Neural cell (in vitro differentiated cells): Measurements from ENCODE around the gene AKR1C4. TPM values are rescaled to one million over a fixed set of nuclear protein-coding genes. Genes with fewer than 3 reads are reported as not detected.
"Not testable (repeated sequence)": the region's sequence is repeated elsewhere in the genome, so short reads cannot be mapped to it uniquely, and the experiment has no call there.

Experiments used
- H2AFZ ChIP-seq: fragments of 200-600, 300-800 bp; sonication (generic), shearing (Covaris generic); 2 replicates; pipeline ENCODE4 v1.6.0; 2014; ENCODE audit warnings: low read depth, mild to moderate bottlenecking, antibody characterized with exemption, low read length, moderate library complexity
- H3F3A ChIP-seq: fragments of 200-600 bp; shearing (Covaris generic); 2 replicates; pipeline ENCODE4 v1.6.1; 2016; ENCODE audit warnings: mild to moderate bottlenecking, moderate library complexity, mixed read lengths, antibody characterized with exemption, low read length; ENCODE audit not compliant: insufficient read depth, poor library complexity, severe bottlenecking
- H3K27ac ChIP-seq: fragments of 200-600, 300-800 bp; sonication (generic), shearing (Covaris generic); 2 replicates; pipeline ENCODE4 v1.5.1; 2014; ENCODE audit warnings: mild to moderate bottlenecking, low read length, moderate library complexity
- H3K27me3 ChIP-seq: fragments of 300-800, 200-600 bp; sonication (generic), shearing (Covaris generic); 2 replicates; pipeline ENCODE4 v1.6.0; 2014; ENCODE audit warnings: mild to moderate bottlenecking, low read depth, low read length, moderate library complexity; ENCODE audit not compliant: insufficient read depth
- H3K36me3 ChIP-seq: fragments of 300-800, 200-600 bp; sonication (generic), shearing (Covaris generic); 2 replicates; pipeline ENCODE4 v1.5.1; 2014; ENCODE audit warnings: mild to moderate bottlenecking, antibody characterized with exemption, low read length, moderate library complexity; ENCODE audit not compliant: insufficient read depth
- H3K4me2 ChIP-seq: fragments of 300-800, 200-600 bp; sonication (generic), shearing (Covaris generic); 2 replicates; pipeline ENCODE4 v1.6.0; 2014; ENCODE audit warnings: mild to moderate bottlenecking, low read length
- H3K4me3 ChIP-seq: fragments of 300-800, 200-600 bp; sonication (generic), shearing (Covaris generic); 2 replicates; pipeline ENCODE4 v1.5.1; 2014; ENCODE audit warnings: mild to moderate bottlenecking, low read length, moderate library complexity
- H3K79me2 ChIP-seq: fragments of 200-600 bp; shearing (Covaris generic); replicated peaks from 2 replicates; pipeline ENCODE4 v1.6.0; 2014; ENCODE audit warnings: mild to moderate bottlenecking, low read length, moderate library complexity; ENCODE audit not compliant: insufficient read depth
- H3K9ac ChIP-seq: fragments of 300-800, 200-600 bp; sonication (generic), shearing (Covaris generic); 2 replicates; pipeline ENCODE4 v1.6.1; 2016; ENCODE audit warnings: mild to moderate bottlenecking, low read length, mixed read lengths
- H3K9me2 ChIP-seq: fragments of 200-600 bp; shearing (Covaris generic); 2 replicates; pipeline ENCODE4 v1.6.1; 2016; ENCODE audit warnings: mild to moderate bottlenecking, low read length, mixed read lengths; ENCODE audit not compliant: insufficient read depth
- H3K9me3 ChIP-seq: fragments of 200-600, 300-800 bp; sonication (generic), shearing (Covaris generic); 2 replicates; pipeline ENCODE4 v1.6.1; 2016; ENCODE audit warnings: mild to moderate bottlenecking, mixed run types, low read length, moderate library complexity, mixed read lengths
- H4K20me1 ChIP-seq: fragments of 200-600 bp; shearing (Covaris generic); 2 replicates; pipeline ENCODE4 v1.6.1; 2016; ENCODE audit warnings: mild to moderate bottlenecking, mixed run types; ENCODE audit not compliant: insufficient read depth
- CTCF ChIP-seq: fragments of 450-650 bp; IDR thresholded peaks from 2 replicates; pipeline ENCODE4 v1.5.1; 2014; ENCODE audit warnings: antibody characterized with exemption, mild to moderate bottlenecking, moderate library complexity; ENCODE audit not compliant: poor library complexity, severe bottlenecking
- EP300 ChIP-seq: fragments of 450-650 bp; conservative IDR thresholded peaks from 2 replicates; pipeline ENCODE4 v1.6.1; 2014; ENCODE audit warnings: antibody characterized with exemption, mild to moderate bottlenecking, moderate library complexity; ENCODE audit not compliant: poor library complexity, severe bottlenecking
- EZH2 ChIP-seq: fragments of 200-600, 300-800 bp; shearing (Covaris generic), sonication (generic); IDR thresholded peaks from 2 replicates; pipeline ENCODE4 v1.6.1; 2014; ENCODE audit warnings: antibody characterized with exemption, low read length, borderline replicate concordance, mild to moderate bottlenecking; ENCODE audit not compliant: insufficient read depth, poor library complexity, severe bottlenecking
- MXI1 ChIP-seq: fragments of 450-650 bp; conservative IDR thresholded peaks from 2 replicates; pipeline ENCODE4 v1.6.1; 2014; ENCODE audit warnings: antibody characterized with exemption, mild to moderate bottlenecking; ENCODE audit not compliant: poor library complexity, severe bottlenecking
- POLR2AphosphoS5 ChIP-seq: IDR thresholded peaks from 2 replicates; pipeline ENCODE4 v1.6.1; 2012
- RAD21 ChIP-seq: fragments of 450-650 bp; conservative IDR thresholded peaks from 2 replicates; pipeline ENCODE4 v1.6.1; 2014; ENCODE audit warnings: antibody characterized with exemption, mild to moderate bottlenecking, moderate library complexity
- REST ChIP-seq: IDR thresholded peaks from 2 replicates; pipeline ENCODE4 v1.6.1; 2012; ENCODE audit warnings: borderline replicate concordance
- SMC3 ChIP-seq: fragments of 450-650 bp; conservative IDR thresholded peaks from 2 replicates; pipeline ENCODE4 v1.6.1; 2014; ENCODE audit warnings: antibody characterized with exemption, mild to moderate bottlenecking, moderate library complexity; ENCODE audit not compliant: poor library complexity
- TAF1 ChIP-seq: IDR thresholded peaks from 2 replicates; pipeline ENCODE4 v1.6.1; 2012; ENCODE audit warnings: low read depth
- polyA plus RNA-seq: library from polyadenylated mRNA; depleted of rRNA; stranded (reverse); fragments of >200 nt; gene quantifications from 2 replicates; pipeline ENCODE4 v1.2.3, GENCODE V29; 2014

The AKR1C4 gene
- polyA plus RNA-seq, 1 donor from 2014 or later, result not detected

GRCh38 chr10:5165738-5166137 is 30.9 kb upstream of the AKR1C4 start:
- Histone ChIP-seq H3K4me2 (no peak overlapping the region), H2AFZ (no peak overlapping the region), H3K9me2 (no peaks in the 10 kb centered on the region), H3K27me3 (no peaks in the 10 kb centered on the region), H3K9ac (no peak overlapping the region), H4K20me1 (no peaks in the 10 kb centered on the region), H3K36me3 (no peaks in the 10 kb centered on the region), H3K9me3 (peaks cover 6% of the 10 kb centered on the region), H3K27ac (no peak overlapping the region), H3F3A (no peaks in the 10 kb centered on the region), H3K4me3 (no peak overlapping the region), H3K79me2 (no peaks in the 10 kb centered on the region)
- no peak for TF ChIP-seq MXI1
- TF ChIP-seq EP300, result no peak
- TF ChIP-seq REST, result no peak
- TF ChIP-seq CTCF, result no peak
- no peak for TF ChIP-seq TAF1
- TF ChIP-seq EZH2, result no peak
- TF ChIP-seq POLR2AphosphoS5, result no peak
- no peak for TF ChIP-seq RAD21
- no peak for TF ChIP-seq SMC3

GRCh38 chr10:5168897-5169420 is 27.7 kb upstream of the AKR1C4 start:
- no peak overlapping the region for H3K4me3 ChIP-seq
- no peaks in the 10 kb centered on the region for H3F3A ChIP-seq
- no peaks in the 10 kb centered on the region for H3K9me2 ChIP-seq
- H3K27ac ChIP-seq, result no peak overlapping the region
- no peaks in the 10 kb centered on the region for H4K20me1 ChIP-seq
- peaks cover 6% of the 10 kb centered on the region for H3K9me3 ChIP-seq
- no peaks in the 10 kb centered on the region for H3K36me3 ChIP-seq
- no peak overlapping the region for H3K4me2 ChIP-seq
- TF ChIP-seq SMC3, result no peak
- no peak overlapping the region for H3K9ac ChIP-seq
- H3K27me3 ChIP-seq, result no peaks in the 10 kb centered on the region
- H3K79me2 ChIP-seq, result no peaks in the 10 kb centered on the region
- no peak overlapping the region for H2AFZ ChIP-seq

- not testable (repeated sequence) for H4K20me1 ChIP-seq, H3F3A ChIP-seq, H3K4me3 ChIP-seq, H3K9me2 ChIP-seq, H3K27ac ChIP-seq, H3K36me3 ChIP-seq, H3K9ac ChIP-seq, H2AFZ ChIP-seq, H3K9me3 ChIP-seq, H3K27me3 ChIP-seq, H3K79me2 ChIP-seq, H3K4me2 ChIP-seq
Observed at GRCh38 chr10:5175581-5175980, 21.1 kb upstream of the AKR1C4 start.

GRCh38 chr10:5180503-5180902 is 16.1 kb upstream of the AKR1C4 start:
- H3K9me2 ChIP-seq, H4K20me1 ChIP-seq, H3K27me3 ChIP-seq, H2AFZ ChIP-seq, H3K4me3 ChIP-seq, H3K27ac ChIP-seq, H3K36me3 ChIP-seq, H3K9ac ChIP-seq, H3K79me2 ChIP-seq, H3F3A ChIP-seq, H3K4me2 ChIP-seq, H3K9me3 ChIP-seq: not testable (repeated sequence)
